NCI-H2107 treated with DMSO at 0.1 percent for 48 hours (cell line): ENCODE data around the gene SRPRA.
A peak's percentile ranks its signal among the peaks of the same experiment; 100 is the strongest.
"Not testable (repeated sequence)": the region's sequence is repeated elsewhere in the genome, so short reads cannot be mapped to it uniquely, and the experiment has no call there.

ENCODE experiments used
- DNase-seq: peaks from one replicate; lab custom pipeline; 2025; ENCODE audit not compliant: unreplicated experiment; lab: John Stamatoyannopoulos, UW

The SRPRA gene, protein sequence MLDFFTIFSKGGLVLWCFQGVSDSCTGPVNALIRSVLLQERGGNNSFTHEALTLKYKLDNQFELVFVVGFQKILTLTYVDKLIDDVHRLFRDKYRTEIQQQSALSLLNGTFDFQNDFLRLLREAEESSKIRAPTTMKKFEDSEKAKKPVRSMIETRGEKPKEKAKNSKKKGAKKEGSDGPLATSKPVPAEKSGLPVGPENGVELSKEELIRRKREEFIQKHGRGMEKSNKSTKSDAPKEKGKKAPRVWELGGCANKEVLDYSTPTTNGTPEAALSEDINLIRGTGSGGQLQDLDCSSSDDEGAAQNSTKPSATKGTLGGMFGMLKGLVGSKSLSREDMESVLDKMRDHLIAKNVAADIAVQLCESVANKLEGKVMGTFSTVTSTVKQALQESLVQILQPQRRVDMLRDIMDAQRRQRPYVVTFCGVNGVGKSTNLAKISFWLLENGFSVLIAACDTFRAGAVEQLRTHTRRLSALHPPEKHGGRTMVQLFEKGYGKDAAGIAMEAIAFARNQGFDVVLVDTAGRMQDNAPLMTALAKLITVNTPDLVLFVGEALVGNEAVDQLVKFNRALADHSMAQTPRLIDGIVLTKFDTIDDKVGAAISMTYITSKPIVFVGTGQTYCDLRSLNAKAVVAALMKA

DNA sequence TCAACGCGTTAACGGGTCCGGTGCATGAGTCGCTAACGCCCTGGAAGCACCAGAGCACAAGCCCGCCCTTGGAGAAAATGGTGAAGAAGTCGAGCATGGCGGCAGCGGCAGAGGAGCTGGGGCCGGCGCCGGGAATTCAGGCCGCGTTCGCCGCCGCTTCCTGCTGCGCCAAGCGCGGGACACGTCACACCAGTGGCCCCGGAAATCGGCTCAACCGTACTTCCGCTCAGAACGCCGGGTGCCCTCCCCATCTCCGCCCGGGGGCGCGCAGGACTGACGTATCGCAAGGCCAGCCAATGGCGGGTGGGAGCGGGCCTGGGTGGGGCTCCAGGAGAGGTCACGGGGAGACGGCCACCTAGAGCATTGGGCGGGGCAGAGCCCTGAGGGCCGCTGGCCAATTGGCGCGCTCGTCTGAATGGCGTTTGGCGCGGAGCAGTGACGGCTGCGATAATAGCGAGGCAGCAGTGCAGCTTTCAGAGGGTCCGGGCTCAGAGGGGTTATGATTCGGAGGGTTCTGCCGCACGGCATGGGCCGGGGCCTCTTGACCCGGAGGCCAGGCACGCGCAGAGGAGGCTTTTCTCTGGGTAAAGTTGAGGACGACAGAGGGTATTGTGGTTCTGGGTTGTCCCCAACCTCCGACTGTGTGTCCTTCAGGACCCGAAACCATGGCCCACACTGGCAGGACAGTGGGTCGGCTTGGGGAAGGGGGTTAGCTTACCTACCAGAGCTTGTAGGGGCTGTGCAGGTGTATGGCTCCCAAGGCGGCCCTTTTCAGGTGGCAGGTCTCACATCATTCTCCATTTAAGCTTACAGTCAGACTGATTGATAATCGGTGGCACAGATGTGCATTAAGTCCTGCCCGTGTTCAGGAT, at the start of gene SRPRA, which contains the start of gene FOXRED1:
SRPRA (minus strand) TSS at position 188 of the 872 bp plus-strand sequence; CDS start at position 97, 91 bp downstream.
FOXRED1 (plus strand) TSS at position 447 of the 872 bp plus-strand sequence; CDS start at position 500, 53 bp downstream.
- DNase-seq, result peak; percentile 84

DNA sequence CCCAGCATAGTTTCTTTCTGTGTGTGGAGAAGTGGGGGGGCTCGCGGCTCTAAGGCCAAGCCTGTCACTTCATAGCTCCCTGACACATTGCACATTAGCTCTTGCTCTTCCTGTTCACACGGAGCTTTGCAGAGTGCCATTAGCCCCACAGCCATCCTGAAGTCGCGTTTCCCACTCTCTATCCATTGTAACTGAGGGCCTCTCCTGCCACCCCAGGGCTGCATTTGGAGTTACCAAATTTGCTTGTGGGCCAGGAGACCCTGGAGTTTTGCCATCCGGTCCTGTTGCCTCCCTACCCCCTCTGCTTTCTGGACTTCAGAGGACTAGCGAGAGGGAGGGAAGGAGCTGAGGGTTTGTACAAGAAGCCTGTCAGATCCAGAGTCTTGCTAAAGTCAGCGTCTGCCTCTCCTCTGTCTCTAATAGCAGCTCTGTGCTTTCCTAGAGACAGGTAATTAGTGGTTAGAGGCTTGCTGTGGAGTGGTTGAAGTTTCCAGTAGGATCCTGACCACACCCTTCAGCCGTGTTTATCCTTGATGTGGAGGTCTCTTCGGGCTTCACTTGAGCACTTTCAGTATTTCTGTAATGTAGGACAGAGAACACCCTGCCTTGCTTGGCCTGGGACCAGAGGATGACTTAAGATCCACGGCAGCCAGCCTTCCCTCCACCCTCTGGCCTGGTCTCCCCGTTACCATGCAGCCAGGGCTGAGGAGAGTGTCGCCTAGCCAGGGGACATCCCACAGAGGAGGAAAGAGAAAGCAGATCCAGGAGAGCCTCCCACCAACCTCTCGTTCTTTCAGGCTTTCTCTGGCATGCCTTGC, 49.3 kb upstream of the SRPRA start:
- peak; percentile 24 for DNase-seq

DNA sequence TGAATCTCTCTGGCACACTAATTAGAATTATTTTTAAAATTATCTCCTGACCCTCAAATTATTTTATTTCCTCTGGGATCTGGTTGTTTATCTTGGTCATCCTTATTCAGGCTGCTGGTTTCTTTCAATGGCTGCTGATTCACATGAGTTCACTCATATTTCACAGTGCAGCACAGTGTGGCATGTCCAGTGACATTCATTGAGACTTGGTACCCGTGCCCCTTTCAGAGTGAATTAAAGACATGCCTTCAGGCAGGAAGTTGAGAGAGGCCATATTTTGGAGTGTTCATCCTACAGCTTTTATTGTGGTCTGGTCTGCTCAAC, 48.7 kb upstream of the SRPRA start:
- no peak for DNase-seq

DNA sequence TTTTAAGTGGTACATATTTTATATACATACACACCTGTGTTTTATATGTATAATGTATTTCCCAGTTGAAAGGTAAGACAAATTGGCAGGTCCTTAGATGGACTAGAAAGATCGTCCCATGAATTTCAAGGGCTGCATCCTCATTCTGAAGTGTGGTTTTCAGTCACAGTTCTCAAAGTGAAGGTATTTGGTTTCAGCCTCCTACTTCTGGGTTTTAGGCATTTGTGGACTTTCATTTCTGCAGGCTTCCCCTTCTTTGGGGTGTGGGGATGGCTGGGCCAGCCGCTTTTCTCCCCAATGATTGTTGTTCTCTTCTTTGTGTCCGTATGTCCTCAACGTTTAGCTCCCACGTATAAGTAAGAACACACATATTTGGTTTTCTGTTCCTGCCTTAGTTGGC, 45.1 kb upstream of the SRPRA start:
- DNase-seq, result no peak

DNA sequence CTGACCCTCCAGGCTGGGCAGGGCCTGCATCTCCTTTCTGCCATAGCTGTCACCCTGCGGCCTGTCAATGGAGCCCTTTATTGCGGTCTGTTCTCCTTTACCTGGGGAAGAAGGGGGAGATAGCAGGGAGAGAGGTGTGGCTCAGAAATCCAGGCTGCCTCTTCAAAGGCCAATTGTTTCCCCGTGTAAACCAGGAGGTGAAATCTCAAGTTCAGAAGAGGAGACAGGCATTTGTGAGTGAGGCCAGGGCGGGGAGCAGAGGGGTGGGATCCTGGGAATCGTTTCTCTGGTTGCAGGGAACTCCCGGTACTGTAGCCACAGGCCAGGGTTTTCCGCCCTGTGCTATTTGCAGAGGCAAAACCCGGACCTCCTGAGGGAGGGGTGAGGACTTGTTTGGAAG, 44.3 kb upstream of the SRPRA start:
- DNase-seq, result no peak

DNA sequence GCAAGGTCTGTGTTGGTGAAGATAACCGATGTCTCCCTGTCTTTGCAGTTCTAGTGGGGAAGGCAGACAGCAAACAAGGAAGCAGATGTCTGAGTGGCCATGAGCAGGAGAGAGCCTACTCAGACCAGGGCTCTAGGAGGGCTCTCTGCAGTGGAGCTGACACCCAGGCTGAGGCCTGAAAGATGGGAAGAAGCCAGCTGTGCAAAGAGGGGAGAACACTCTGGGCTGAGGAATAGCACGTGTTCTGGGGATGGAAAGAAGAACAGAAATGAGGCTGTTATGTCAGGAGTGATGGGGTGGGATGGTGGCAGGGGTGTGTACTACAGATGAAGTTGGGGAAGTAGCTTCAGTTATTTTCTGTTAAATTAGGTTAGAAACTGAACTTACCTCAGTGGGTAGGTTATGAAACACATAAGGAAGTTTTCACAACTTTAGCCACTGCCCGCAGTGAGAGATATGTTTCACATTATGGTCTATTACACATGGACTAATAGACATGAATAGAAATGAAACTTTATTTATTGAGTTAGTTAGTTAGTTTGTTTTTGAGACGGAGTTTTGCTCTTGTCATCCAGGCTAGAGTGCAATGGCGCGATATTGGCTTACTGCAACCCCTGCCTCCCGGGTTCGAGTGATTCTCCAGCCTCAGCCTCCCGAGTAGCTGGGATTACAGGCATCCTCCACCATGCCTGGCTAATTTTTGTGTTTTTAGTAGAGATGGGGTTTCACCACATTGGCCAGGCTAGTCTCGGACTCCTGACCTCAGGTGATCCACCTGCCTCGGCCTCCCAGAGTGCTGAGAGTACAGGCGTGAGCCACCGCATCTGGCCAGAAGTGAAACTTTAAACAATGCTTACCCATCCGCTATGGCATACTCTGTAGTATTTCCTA, 43.0 kb upstream of the SRPRA start:
- DNase-seq, result no peak

DNA sequence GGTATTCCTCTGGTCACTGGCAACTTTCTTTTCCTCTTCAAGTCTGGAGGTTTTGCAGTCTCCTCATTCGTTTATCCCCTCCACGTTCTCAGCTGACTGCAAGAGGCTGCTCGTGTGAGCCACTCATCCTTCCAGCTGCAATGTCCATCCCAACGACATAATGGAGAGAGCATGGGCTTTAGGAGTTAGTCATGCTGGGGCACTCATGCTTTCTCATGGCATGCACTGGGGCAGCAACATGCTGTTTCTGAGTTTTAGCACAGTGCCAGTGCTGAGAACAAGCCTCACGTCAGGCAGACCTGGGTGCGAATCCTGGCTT, 42.3 kb upstream of the SRPRA start:
- DNase-seq, result no peak

DNA sequence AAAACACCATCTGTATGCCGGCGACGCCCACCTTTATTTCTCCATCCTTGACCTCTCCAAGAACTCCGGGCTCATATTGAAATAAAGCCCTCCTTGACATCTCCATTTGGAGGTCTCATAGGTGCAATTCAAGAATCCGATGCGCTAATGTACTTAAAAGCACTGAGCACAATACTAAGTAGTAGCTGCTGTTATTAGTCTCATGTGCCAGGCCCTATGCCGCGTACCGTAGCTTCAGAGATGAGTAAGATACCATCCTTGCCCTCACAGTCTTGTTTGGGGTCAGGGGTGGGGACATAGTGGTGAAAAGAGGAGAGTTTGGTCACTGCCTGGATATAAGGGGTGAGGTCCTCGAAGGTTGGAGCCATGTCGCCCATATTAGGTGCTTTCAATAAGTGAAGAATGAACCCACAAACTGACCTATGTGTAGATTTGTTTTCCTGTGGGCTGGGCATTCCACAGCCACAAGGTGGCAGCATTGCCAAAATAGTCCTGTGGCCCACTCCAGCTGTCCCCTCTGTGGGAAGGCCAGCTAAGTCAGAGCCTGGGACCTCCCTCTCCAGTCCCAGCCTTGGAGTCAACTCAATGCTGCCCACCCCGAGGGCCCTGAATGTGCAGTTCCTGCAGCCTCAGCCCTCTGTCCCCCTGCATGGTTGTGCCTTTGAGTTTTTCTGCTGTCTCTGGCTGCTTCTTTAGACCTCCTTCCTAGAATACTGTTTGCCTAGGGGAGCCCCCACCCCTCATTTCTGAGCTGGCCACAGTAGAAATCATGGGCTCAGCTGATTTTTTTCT, 41.7 kb upstream of the SRPRA start:
- DNase-seq, result peak; percentile 0

DNA sequence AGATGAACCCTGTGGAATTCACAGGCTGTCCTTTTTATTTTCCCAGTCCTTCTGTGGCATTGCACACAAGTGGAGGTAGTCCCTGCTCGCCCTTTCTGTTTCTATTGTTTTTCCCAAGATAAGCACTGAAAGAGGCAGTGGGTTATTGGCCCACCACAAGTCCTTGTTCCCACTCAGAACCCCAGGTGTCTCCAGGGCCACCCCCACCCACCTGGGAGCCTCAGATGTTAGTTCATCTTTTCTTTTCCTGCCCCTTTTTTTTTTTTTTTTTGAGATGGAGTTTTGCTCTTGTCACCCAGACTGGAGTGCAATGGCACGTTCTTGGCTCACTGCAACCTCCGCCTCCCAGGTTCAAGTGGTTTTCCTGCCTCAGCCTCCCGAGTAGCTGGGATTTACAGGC, 40.1 kb upstream of the SRPRA start:
- DNase-seq, result not testable (repeated sequence)

DNA sequence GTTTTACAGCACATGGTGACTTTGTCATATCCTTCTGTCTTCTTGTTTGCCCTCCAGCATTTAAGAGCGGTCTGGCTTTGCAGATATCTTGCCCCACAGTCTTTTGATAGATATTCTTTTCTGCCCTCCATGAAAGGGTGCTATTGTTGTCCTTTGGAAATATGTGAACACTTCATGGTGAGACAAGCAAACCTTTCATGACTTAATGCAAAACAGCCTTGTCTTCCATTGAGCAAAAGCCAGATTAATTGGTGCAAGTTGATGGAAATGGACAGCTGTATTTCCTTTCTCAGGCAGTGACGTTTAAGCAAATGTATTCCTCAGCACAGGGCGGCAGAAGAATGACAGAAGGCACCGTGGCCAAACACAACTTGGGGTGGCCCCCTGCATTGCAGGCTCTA, 39.6 kb upstream of the SRPRA start:
- DNase-seq, result no peak

DNA sequence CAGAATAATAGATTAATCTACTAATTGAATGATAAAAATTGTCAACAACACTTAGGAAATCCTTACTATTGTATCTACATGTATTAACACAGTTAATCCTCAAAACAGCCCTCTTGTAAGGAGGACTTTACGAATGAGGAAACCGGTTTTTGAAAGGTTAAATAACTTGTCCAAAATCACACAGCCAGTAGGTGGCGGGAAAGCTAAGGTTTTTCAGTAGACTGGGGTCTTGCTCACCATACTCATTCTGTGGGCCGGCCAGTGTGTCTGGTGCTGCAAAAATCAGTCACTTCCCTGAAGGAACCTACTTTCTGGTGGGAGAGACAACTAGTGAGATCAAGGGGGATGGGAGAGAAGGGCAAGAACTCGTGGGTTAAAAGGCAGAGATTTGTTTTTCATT, 39.0 kb upstream of the SRPRA start:
- DNase-seq, result no peak

DNA sequence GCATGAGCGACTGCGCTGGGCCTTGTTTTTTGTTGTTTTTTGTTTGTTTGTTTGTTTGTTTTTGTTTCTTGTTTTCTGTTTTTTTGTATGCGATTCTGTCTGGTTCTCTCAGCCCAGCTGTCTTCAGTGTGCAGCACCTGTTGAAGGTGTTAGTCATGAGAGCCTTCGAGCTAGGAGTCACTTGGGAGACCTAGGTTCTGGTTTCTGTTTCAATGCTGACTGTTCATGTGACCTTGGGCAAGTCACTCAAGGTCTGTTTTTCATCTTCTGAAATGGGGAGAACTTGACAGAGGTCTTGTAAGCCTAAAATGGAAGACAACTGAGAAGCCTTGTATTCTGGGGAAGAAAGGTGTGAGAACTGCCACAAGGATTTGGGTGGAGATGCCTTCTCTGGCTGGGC, 37.0 kb upstream of the SRPRA start:
- DNase-seq, result no peak

DNA sequence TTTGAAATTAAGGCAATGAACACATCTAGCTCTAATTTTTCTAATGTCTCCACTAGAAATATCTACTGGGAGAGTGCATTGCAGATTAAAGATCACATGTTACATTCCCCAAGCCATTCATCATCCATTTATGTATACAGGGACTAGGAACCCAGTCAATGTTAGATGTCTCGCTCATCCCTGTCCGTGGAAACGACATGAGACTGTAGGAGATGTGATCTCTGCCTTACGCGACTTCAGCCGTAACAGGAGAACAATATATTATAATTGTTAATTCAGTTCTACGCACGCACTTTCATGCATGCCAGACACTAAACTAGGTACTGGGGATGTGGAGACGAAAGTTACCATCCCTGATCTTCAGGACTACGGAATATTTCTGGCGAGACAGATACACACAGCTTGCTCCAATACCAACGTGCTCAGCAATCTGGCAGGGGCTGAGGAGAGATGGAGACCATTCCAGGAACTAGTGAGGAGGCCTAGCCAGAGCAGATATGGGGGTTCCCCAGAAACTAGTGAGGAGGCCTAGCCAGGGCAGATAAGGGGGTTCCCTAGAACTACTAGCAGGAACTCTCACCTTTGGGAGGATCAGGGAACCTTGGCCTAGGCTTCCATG, 35.9 kb upstream of the SRPRA start:
- no peak for DNase-seq

DNA sequence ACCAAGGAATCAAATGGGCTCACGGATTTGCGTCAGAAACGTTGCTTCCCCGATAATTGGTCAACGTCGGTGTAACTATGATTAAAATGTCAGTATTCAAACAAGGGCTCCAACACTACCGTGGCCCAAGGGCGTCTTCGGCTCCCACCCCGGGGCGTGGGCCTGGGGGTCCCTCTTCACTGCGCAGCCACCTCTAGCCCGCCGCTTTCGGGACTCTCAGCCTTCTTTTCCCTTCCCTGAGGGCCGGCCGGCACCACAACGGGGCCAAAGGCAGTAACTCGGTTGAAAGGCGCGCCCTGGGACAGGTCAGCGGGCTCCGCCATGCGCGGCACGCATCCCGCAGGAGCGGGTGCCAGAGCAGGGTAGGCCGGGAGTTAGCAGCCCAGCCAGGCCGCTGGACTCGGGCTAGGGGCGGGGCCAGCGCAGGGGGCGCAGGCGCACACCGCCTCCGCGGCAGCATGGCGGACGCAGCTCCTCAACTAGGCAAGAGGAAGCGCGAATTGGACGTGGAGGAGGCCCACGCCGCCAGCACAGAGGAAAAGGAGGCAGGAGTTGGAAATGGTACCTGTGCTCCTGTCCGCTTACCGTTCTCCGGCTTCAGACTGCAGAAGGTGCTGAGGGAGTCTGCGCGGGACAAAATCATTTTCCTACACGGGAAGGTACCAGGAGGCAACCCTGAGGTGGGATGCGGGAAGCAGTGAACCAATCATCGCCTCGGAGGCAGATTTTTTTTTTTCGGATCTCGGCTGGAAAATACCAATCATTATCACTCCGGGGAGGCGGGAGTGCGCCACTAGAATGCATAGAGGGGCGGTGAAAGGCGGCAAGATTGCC, 35.1 kb upstream of the SRPRA start, which contains the start of gene DCPS:
DCPS (plus strand) TSS at position 438 of the 834 bp plus-strand sequence; CDS start at position 459, 21 bp downstream.
- peak; percentile 54 for DNase-seq

DNA sequence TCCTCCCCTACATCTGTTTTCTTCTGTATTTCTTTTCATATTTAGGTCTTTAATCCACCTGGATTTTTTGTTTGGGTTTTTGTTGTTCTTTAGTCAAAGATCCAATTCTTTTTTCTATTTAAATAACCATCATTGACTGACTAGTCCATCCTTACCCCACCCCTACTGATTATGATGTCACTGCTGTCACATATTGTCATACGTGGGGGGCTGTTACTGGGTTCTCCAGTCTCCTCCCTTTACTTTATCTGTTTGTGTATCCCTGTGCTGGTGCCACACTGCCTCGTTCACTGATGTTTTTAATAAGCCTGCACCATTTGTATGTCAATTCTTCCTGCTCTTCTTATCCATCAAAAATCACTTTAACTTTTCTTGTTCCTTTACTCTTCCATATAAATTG, 28.3 kb upstream of the SRPRA start:
- DNase-seq, result no peak

DNA sequence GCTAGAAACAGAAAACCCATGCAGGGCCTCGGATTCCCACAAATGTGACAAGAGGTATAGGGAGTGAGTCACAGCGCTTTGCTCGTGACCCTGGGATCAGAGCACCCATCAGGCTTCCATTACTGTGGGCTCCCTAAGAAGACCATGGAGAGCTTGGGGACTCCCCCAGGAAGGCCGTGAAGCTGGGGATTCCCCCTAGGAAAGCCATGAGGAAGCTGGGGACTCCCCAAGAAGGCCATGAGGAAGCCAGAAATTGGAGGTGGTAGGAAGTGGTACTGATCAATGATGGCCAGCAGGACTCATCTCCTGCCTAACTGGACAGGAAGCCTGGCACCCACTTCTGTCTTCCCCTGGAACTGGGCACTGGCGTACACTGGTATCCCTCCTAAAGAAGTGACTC, 25.0 kb upstream of the SRPRA start:
- DNase-seq, result no peak

DNA sequence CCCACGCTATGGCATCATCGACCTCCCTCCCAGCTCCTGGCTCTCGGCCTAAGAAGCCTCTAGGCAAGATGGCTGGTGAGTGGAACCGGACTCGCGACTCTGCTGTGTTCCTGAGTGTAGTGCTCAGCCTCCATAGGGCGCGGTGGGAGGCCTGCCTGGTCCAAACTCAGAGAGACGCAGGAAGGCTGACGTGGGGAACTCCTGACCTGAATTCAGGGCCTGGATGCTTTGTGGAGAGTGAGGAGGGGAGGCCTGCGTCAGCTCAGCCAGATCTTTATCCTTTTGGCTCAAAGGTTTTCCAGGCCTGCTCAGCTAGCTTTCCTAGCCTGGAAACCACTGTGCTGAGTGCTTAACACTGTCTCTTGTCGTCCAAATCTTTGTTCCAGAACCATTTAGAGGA, 22.2 kb upstream of the SRPRA start:
- DNase-seq, result no peak

DNA sequence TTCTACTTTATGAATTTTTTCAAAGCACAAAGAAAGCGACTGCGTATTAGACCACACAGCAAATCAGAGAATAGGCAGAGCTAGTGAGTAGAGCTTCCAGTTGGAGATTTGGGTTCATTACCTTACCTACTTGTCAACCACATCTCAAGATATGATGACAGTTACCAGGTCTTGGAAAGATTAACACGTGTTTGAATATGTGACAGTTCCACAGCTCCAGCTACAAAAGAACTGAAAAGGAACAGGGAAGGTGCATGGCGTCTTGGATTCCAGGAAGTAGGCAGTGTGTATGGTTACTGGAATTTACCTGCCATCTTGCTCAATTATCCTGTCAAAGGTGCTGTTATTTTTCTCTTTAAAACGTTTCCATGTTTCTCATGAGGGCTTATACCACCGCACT, 19.5 kb upstream of the SRPRA start:
- DNase-seq, result no peak
